ENCODE measurements around the gene BLM.

GRCh38 chr15:90794538-90794937 lies 77.4 kb downstream of the BLM start:
- TF ChIP-seq CTCF (IDR thresholded peaks at IDR 0.05) = no peak
- no peak for TF ChIP-seq EZH2phosphoT487 (IDR thresholded peaks at IDR 0.05)

All from neural progenitor cell (in vitro differentiated cells).